Esophagus muscularis mucosa (tissue), 2 donors: ENCODE measurements around the gene DDX5.

ENCODE experiments used
- EP300 ChIP-seq: sonication (generic); formaldehyde crosslinking; IDR thresholded peaks from one replicate; pipeline ENCODE4 v1.6.1; 2017; ENCODE audit warnings: antibody characterized with exemption
- POLR2A ChIP-seq: fragments of 450-650 bp; IDR thresholded peaks from one replicate; pipeline ENCODE4 v1.6.1; 2017; ENCODE audit warnings: antibody characterized with exemption, moderate library complexity, mild to moderate bottlenecking, low read depth

GRCh38 chr17:64538508-64539130 lies 32.5 kb upstream of the DDX5 start:
- TF ChIP-seq POLR2A (no peak), EP300 (no peak)
